GM12874 (cell line): ENCODE data around the gene PHKB.
A peak's percentile ranks its signal among the peaks of the same experiment; 100 is the strongest.

Experiments
- CTCF ChIP-seq: IDR thresholded peaks from 2 replicates; pipeline ENCODE4 v1.5.1; 2011; ENCODE audit warnings: low read depth, mild to moderate bottlenecking, control low read depth, low read length, moderate library complexity; ENCODE audit not compliant: insufficient read depth

Gene PHKB

DNA sequence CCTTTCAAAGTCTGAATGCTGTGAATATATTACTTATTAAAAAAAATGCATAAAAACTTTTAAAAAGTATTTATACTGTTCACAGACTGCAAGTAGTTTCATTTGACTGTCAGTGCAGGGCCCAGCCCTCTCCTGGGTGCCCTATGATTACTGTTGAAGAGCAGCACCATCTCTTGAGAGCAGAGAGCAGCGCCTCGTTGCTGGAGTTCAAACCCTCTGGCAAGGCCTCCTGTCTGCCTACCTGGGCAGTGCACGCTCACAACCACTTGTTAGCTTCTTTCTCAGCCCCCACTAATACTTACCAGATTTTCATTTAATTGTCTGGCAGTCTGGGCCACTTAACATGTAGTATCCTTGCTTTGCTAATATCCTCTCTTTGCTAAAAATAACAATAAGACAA, 233.4 kb downstream of the PHKB start:
- TF ChIP-seq CTCF = 0 out of 2 replicates have a peak, but pooled peaks have one; percentile 20

GRCh38 chr16:47695756-47696155, 234.6 kb downstream of the PHKB start:
- TF ChIP-seq CTCF = no peak

DNA sequence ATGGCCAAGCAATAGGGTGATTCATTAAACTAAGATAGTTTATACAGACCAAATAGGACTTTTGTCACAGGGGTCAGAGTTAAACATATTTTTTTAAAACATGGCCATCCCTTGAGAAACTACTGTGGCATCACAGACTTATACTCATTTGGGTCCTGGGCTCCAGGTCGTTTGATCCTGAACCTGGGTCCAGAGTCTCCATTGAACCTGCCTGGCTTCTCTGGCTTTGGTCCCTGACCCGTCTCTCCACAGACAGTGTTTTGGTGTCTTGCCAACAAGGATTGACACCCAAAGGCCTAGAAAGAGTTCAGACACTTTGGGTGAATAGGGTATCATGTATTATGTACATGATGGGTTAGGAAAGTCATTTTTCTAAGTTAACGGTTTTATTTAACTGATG, 236.7 kb downstream of the PHKB start:
- TF ChIP-seq CTCF = no peak

GRCh38 chr16:47699106-47699505, 238.0 kb downstream of the PHKB start:
- no peak for TF ChIP-seq CTCF

DNA sequence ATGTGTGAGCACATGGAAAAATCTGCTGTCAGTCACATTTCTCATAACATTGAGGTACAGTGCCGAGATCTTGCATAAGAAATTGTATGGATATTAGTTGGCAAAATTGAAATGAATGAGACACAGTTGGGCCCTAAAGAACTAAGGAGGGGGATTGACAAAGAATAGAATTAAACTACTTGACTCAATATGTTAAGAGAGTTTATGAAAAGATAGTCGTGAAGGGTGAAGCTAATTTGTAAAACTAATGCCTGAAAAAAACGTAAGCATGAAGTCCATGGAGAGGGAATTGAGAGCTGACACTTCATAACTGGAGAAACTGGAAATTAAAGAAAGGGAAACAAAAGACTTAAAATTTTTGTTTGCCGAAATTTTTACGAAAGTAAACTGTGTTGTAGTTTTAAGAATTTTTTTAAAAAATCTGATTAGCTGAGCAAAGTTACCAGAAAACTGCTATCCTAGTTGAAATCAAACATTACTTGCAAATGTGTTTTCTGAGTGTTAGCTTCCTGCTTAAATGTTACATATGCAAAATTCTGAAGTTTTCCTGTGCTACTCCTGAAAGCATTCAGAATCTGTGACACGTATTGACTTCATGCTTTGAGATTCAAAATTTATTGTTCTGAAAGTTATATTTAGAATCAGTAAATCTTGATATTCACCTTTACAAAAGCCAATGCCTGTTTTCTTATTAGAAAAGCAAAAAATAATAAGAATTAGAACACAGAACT, 239.9 kb downstream of the PHKB start:
- no peak for TF ChIP-seq CTCF

- TF ChIP-seq CTCF = no peak
Measured at GRCh38 chr16:47705266-47705665, 244.1 kb downstream of the PHKB start.

DNA sequence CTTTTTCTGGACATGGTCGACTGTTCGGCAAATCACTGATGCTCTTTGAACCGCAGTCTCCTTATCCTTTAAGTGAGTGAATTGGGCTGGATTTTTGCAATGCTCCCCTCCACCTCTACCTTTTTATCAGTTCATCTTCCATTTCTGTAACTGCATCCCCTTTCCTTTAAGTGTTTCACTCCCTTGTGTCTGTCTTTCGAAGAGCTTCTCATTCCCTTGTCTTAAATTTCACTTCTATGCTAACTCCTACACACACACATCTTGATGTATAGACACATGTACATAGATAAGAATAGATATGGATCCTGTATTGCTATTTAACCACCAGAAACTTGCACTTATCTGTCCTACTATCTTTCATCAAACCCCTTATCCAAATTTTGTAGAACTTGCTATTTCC, 250.7 kb downstream of the PHKB start:
- TF ChIP-seq CTCF = no peak
